ENCODE data around the gene PABPC1L. TPM values are rescaled to one million over a fixed set of nuclear protein-coding genes. Genes with fewer than 3 reads are reported as not detected.

Gene PABPC1L
- total and polyA plus RNA-seq, 2 of the 13 experiments (the other 11 are each of a cell fraction or from before 2014, with no cell fraction given) = 30.8 to 252 TPM

GRCh38 chr20:44960103-44960852, 50.4 kb downstream of the PABPC1L start, which contains the start of gene TOMM34 (continued):
- TF ChIP-seq SKIL (CRISPR knock-in tag; IDR thresholded peaks at IDR 0.05; ENCODE audit: borderline replicate concordance) (peak; percentile 80), ZNF781 (CRISPR knock-in tag; IDR thresholded peaks at IDR 0.05; ENCODE audit: borderline replicate concordance, not compliant biosample characterization) (peak; percentile 98), E2F1 (CRISPR knock-in tag; IDR thresholded peaks at IDR 0.05) (peak; percentile 69), PTBP1 (IDR thresholded peaks at IDR 0.05; ENCODE audit: low read depth, low read length, poor library complexity, severe bottlenecking) (peak; percentile 47), ZFP37 (CRISPR knock-in tag; IDR thresholded peaks at IDR 0.05; ENCODE audit: borderline replicate concordance) (0 out of 2 replicates have a peak, but pooled peaks have one; percentile 61), ETV5 (CRISPR knock-in tag; IDR thresholded peaks at IDR 0.05; ENCODE audit: borderline replicate concordance) (peak; percentile 73), ZBTB38 (CRISPR knock-in tag; IDR thresholded peaks at IDR 0.05) (peak; percentile 93), ZNF431 (CRISPR knock-in tag; IDR thresholded peaks at IDR 0.05; ENCODE audit: borderline replicate concordance, low read depth) (peak; percentile 71; the same call in 1 of the 2 replicates), BRD4 (CRISPR knock-in tag; IDR thresholded peaks at IDR 0.05) (peak; percentile 86), ZNF317 (CRISPR knock-in tag; IDR thresholded peaks at IDR 0.05) (peak; percentile 91), HIVEP1 (CRISPR knock-in tag; IDR thresholded peaks at IDR 0.05) (peak; percentile 94), FOXJ3 (CRISPR knock-in tag; IDR thresholded peaks at IDR 0.05; ENCODE audit: borderline replicate concordance) (no peak), ZNF326 (CRISPR knock-in tag; IDR thresholded peaks at IDR 0.05; ENCODE audit: borderline replicate concordance) (0 out of 2 replicates have a peak, but pooled peaks have one; percentile 23), CBX2 (IDR thresholded peaks at IDR 0.05; ENCODE audit: low read depth, low read length) (no peak), CBX2 (CRISPR knock-in tag; IDR thresholded peaks at IDR 0.05; ENCODE audit: low read depth) (0 out of 2 replicates have a peak, but pooled peaks have one; percentile 64), MED13 (CRISPR knock-in tag; IDR thresholded peaks at IDR 0.05) (peak; percentile 54), SP5 (CRISPR knock-in tag; IDR thresholded peaks at IDR 0.05; ENCODE audit: borderline replicate concordance, low read depth) (peak; percentile 93), ZBTB46 (CRISPR knock-in tag; IDR thresholded peaks at IDR 0.05; ENCODE audit: borderline replicate concordance) (peak; percentile 49; the same call in 1 of the 2 replicates), PHF20 (CRISPR knock-in tag; IDR thresholded peaks at IDR 0.05) (peak; percentile 83), RBFOX2 (IDR thresholded peaks at IDR 0.05; ENCODE audit: low read depth, low read length) (peak; percentile 98), ZNF761 (CRISPR knock-in tag; conservative IDR thresholded peaks at IDR 0.05) (peak; percentile 96), AHR (CRISPR knock-in tag; IDR thresholded peaks at IDR 0.05) (peak; percentile 97), NKX3-1 (CRISPR knock-in tag; IDR thresholded peaks at IDR 0.05) (peak; percentile 89), MZF1 (CRISPR knock-in tag; IDR thresholded peaks at IDR 0.05; ENCODE audit: borderline replicate concordance) (peak; percentile 93), XRCC5 (optimal IDR thresholded peaks at IDR 0.05; ENCODE audit: low read length) (peak; percentile 80), ZSCAN20 (CRISPR knock-in tag; IDR thresholded peaks at IDR 0.05; ENCODE audit: borderline replicate concordance) (no peak; the same call in none of the 2 replicates)

Measured in HepG2 (cell line).